Gastroesophageal sphincter (tissue), 4 donors: ENCODE results near the gene GCN1. TPM values are rescaled to one million over a fixed set of nuclear protein-coding genes. Genes with fewer than 3 reads are reported as not detected.

Source experiments
- ATAC-seq: fragments of 150-250 bp; one replicate; pipeline ENCODE4 v1.9.1; 2016; ENCODE audit warnings: mild to moderate bottlenecking, moderate library complexity
- H3K27ac ChIP-seq, 4 donors: fragments of 200-600 bp; sonication (generic) in 3 of 4; 1 replicate in 3 of 4; 2 replicates in 1 of 4; pipeline ENCODE4 v1.5.1; 2016 to 2019
- H3K27me3 ChIP-seq: fragments of 200-600 bp; sonication (generic); one replicate; pipeline ENCODE4 v1.5.1; 2019
- H3K36me3 ChIP-seq, 2 donors: fragments of 200-600 bp; sonication (generic); one replicate each; pipeline ENCODE4 v1.5.1; 2019; ENCODE audit warnings: control low read depth in 1 of 2
- H3K4me1 ChIP-seq, 3 donors: fragments of 200-600 bp; sonication (generic); 1 replicate in 2 of 3; 2 replicates in 1 of 3; pipeline ENCODE4 v1.5.1; 2016 to 2019; ENCODE audit warnings: control low read depth in 2 of 3
- H3K4me3 ChIP-seq, 2 donors: fragments of 200-600 bp; sonication (generic); one replicate each; pipeline ENCODE4 v1.5.1; 2019; ENCODE audit warnings: mild to moderate bottlenecking in 1 of 2, moderate library complexity in 1 of 2
- H3K9me3 ChIP-seq, 3 donors: fragments of 200-600 bp; sonication (generic); one replicate each; pipeline ENCODE4 v1.5.1; 2017 to 2019; ENCODE audit warnings: control low read depth in 2 of 3
- CTCF ChIP-seq, 4 experiments: fragments of 200-600 bp in 2 of 4; fragments of 450-650 bp in 2 of 4; sonication (generic) in 1 of 4; IDR thresholded peaks; one replicate each; pipeline ENCODE4 v1.5.1; 2017 to 2019; ENCODE audit warnings: antibody characterized with exemption in 4 of 4, mild to moderate bottlenecking in 2 of 4, moderate library complexity in 2 of 4
- EP300 ChIP-seq: sonication (generic); formaldehyde crosslinking; IDR thresholded peaks from one replicate; pipeline ENCODE4 v1.6.1; 2017; ENCODE audit warnings: antibody characterized with exemption, mild to moderate bottlenecking
- POLR2A ChIP-seq, 2 donors: fragments of 450-650 bp; IDR thresholded peaks; one replicate each; pipeline ENCODE4 v1.6.1; 2017; ENCODE audit warnings: antibody characterized with exemption in 2 of 2, mild to moderate bottlenecking in 2 of 2, moderate library complexity in 1 of 2
- POLR2AphosphoS5 ChIP-seq: sonication (generic); formaldehyde crosslinking; IDR thresholded peaks from one replicate; pipeline ENCODE4 v1.6.1; 2017; ENCODE audit warnings: antibody characterized with exemption
- WGBS, 2 donors: methylation state at CpG; one replicate each; pipeline ENCODE4 v1.1.5; 2018; ENCODE audit warnings: low coverage in 1 of 2; 5-methylcytosine and 5-hydroxymethylcytosine counted together
- total RNA-seq, 4 donors: library from RNA; depleted of rRNA; stranded (reverse); fragments of >200 nt; gene quantifications; one replicate each; pipeline ENCODE4 v1.1.0, GENCODE V29; 2016

GCN1 gene
- total RNA-seq, 4 donors from 2014 or later, result 39.3 to 82.2 (median 56.0) TPM

- no peaks in the 10 kb centered on the region for H3K4me1 ChIP-seq
- no peaks in the 10 kb centered on the region for H3K27me3 ChIP-seq
- no peak overlapping the region for H3K4me3 ChIP-seq
- no peak overlapping the region for H3K27ac ChIP-seq
- WGBS, 2 donors, result no CpG with 5 or more reads among the region's 11 CpGs
- no peaks in the 10 kb centered on the region for H3K9me3 ChIP-seq
- TF ChIP-seq POLR2AphosphoS5 (no peak), CTCF (IDR thresholded peaks at IDR 0.05) (no peak), POLR2A (IDR thresholded peaks at IDR 0.05) (no peak), EP300 (no peak)
- ATAC-seq, result no peak
- H3K36me3 ChIP-seq, result peaks cover under 1 to 100% of the 10 kb centered on the region in 2 donors
These were observed 46.5 kb downstream of the GCN1 start for GRCh38 chr12:120148011-120148410.

- 100% methylated on average over 1 of the region's 8 CpGs; no CpG with 5 or more reads in 1 of the 2 donors for WGBS, 2 donors
These were observed 49.4 kb downstream of the GCN1 start for GRCh38 chr12:120145164-120145563.

GRCh38 chr12:120144215-120144614 lies 50.3 kb downstream of the GCN1 start:
- no peaks in the 10 kb centered on the region for H3K27me3 ChIP-seq
- TF ChIP-seq EP300 (no peak), CTCF (IDR thresholded peaks at IDR 0.05) (no peak), POLR2AphosphoS5 (no peak), POLR2A (IDR thresholded peaks at IDR 0.05) (no peak)
- no peaks in the 10 kb centered on the region for H3K4me1 ChIP-seq
- H3K4me3 ChIP-seq, result no peak overlapping the region
- H3K27ac ChIP-seq, result no peak overlapping the region
- no peaks in the 10 kb centered on the region for H3K9me3 ChIP-seq
- no CpG with 5 or more reads among the region's 11 CpGs for WGBS, 2 donors
- ATAC-seq, result no peak
- peaks cover 0 to 100% of the 10 kb centered on the region in 2 donors for H3K36me3 ChIP-seq

More at GRCh38 chr12:120145164-120145563, 49.4 kb downstream of the GCN1 start:
- TF ChIP-seq POLR2A (IDR thresholded peaks at IDR 0.05) (no peak), CTCF (IDR thresholded peaks at IDR 0.05) (no peak), POLR2AphosphoS5 (no peak), EP300 (no peak)
- ATAC-seq, result no peak
- Histone ChIP-seq H3K27me3 (no peaks in the 10 kb centered on the region), H3K9me3 (no peaks in the 10 kb centered on the region), H3K36me3 (peaks cover 0 to 100% of the 10 kb centered on the region in 2 donors), H3K27ac (no peak overlapping the region), H3K4me1 (no peaks in the 10 kb centered on the region), H3K4me3 (no peak overlapping the region)

- Histone ChIP-seq H3K4me3 (no peak overlapping the region), H3K4me1 (no peaks in the 10 kb centered on the region), H3K36me3 (peaks cover 0 to 100% of the 10 kb centered on the region in 2 donors), H3K27ac (no peak overlapping the region), H3K9me3 (no peaks in the 10 kb centered on the region), H3K27me3 (no peaks in the 10 kb centered on the region)
- TF ChIP-seq POLR2A (IDR thresholded peaks at IDR 0.05) (no peak), POLR2AphosphoS5 (no peak), EP300 (no peak)
- ATAC-seq, result no peak
- 92 to 100% methylated on average over 3 to 7 of the region's 14 CpGs for WGBS, 2 donors
These were observed 52.2 kb downstream of the GCN1 start for GRCh38 chr12:120142231-120142877.

- TF ChIP-seq POLR2A (IDR thresholded peaks at IDR 0.05) (no peak), POLR2AphosphoS5 (no peak), CTCF (IDR thresholded peaks at IDR 0.05) (no peak), EP300 (no peak)
- Histone ChIP-seq H3K27ac (no peak overlapping the region), H3K4me1 (no peaks in the 10 kb centered on the region), H3K9me3 (no peaks in the 10 kb centered on the region), H3K4me3 (no peak overlapping the region), H3K27me3 (no peaks in the 10 kb centered on the region), H3K36me3 (peaks cover 0 to 100% of the 10 kb centered on the region in 2 donors)
- no peak for ATAC-seq
- WGBS, 2 donors, result 86 to 87% methylated on average over 4 to 6 of the region's 6 CpGs
These were observed 53.2 kb downstream of the GCN1 start for GRCh38 chr12:120141336-120141735.
